ACHN (cell line): ENCODE measurements around the gene RAB2B.

Experiments
- DNase-seq: peaks from one replicate; pipeline ENCODE4 v3.0.0-alpha.2; 2015
- in situ Hi-C: cut with HindIII; loops from 2 replicates; pipeline ENCODE4 v1.10.0; 2017; ENCODE audit warnings: low sequenced_read_pairs, low pct_ligation_motif_present, low pct_unique_long_range_greater_than_20kb

RAB2B gene

DNA sequence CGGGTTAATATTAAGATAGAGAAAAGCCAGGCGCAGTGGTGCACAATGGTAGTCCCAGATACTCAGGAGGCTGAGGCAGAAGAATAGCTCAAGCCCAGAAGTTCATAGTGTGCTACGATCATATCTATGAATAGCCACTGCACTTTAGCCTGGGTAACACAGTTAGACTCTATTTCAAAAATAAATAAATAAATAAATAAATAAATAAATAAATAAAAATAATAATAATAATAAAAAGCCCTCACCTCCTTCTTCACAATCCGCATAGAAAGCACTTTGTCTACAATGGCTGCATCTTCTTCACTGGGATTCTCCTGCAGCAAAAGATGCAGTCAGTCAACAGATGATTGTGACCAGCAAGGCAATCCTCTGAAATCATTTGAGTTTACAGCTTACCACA is 61.4 kb downstream of the RAB2B start:
- DNase-seq, result no peak
- in situ Hi-C loops, result no loop called here

DNA sequence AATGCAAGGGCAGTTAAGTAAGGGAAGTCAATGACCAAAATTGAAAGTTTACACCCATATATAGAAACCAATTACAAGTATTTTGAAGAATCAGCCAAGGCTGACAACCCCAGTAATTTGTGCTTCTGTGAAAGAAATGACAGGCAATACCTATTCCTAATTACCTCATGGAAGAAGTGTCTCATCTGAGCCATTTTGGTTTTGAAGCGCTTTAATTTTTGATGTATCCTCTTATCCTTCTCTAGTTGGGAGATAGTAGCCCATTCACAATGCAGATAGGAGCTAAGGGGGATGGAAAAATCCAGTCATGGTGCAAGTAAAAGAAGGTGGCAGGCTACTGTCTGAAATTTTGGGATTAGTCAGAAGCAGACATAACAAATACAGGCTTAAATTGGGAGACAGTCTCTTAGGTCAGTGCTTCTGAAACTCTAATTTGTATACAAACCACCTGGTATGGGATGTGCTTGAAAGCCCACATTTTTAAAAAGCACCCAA is 62.6 kb downstream of the RAB2B start:
- in situ Hi-C loops, result no loop called here
- no peak for DNase-seq
